GM12891 (cell line): ENCODE results near the gene ERP44.

ENCODE experiments used
- PAX5 ChIP-seq: IDR thresholded peaks from 2 replicates; pipeline ENCODE4 v1.6.1; 2011; ENCODE audit warnings: low read length, moderate library complexity, mild to moderate bottlenecking; ENCODE audit not compliant: insufficient read depth, severe bottlenecking
- POLR2A ChIP-seq: IDR thresholded peaks from 2 replicates; pipeline ENCODE4 v1.6.1; 2011; ENCODE audit warnings: low read depth, low read length, control low read depth
- POLR2AphosphoS5 ChIP-seq: IDR thresholded peaks from 2 replicates; pipeline ENCODE4 v1.6.1; 2011; ENCODE audit warnings: low read depth, low read length, control low read depth
- POU2F2 ChIP-seq: IDR thresholded peaks from 2 replicates; pipeline ENCODE4 v1.6.1; 2011; ENCODE audit warnings: low read depth, mild to moderate bottlenecking, control low read depth, low read length, moderate library complexity
- TAF1 ChIP-seq: IDR thresholded peaks from 2 replicates; pipeline ENCODE4 v1.6.1; 2011; ENCODE audit warnings: low read depth, low read length, control low read depth

DNA sequence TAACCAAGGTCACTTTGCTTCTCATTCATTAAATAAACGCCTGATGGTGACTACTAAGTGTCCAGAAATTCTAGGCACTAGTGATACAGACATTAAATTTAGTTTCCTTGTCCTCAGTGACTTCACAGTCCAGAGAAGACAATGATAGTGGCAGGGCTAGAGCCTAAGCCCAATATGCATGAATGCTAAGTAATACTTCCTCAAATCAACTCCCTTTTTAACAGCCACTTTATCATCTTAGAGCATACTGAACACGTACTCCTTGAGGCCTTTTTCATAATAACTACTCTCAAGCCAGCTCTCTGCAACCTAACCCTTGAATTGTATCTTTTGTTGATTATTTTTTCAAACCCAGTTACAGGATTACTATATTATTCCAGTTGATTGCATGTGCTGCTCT, 118.2 kb downstream of the ERP44 start:
- TF ChIP-seq POU2F2 (no peak), POLR2A (no peak), POLR2AphosphoS5 (no peak), TAF1 (no peak), PAX5 (no peak)
